ENCODE measurements around the gene TPST1.
"Not testable (repeated sequence)": the region's sequence is repeated elsewhere in the genome, so short reads cannot be mapped to it uniquely, and the experiment has no call there.

Gene TPST1

GRCh38 chr7:66221442-66221841 is 16.3 kb downstream of the TPST1 start:
- Histone ChIP-seq H3K27me3 (ENCODE audit: control insufficient read depth in 1 of 2, insufficient read depth in 1 of 2, low read length in 2 of 2) (no peaks in the 10 kb centered on the region), H3K27ac (ENCODE audit: low read length, poor library complexity, severe bottlenecking) (no peak overlapping the region), H4K91ac (ENCODE audit: low read length) (no peak overlapping the region), H3K4me1 (ENCODE audit: control insufficient read depth, insufficient read depth, low read depth, low read length) (peaks cover 6% of the 10 kb centered on the region), H2AFZ (ENCODE audit: low read depth, low read length) (no peak overlapping the region), H4K8ac (ENCODE audit: low read length) (no peak overlapping the region), H3K9ac (ENCODE audit: low read length) (peak overlapping the region; percentile 43), H2BK5ac (ENCODE audit: low read depth, low read length, poor library complexity, severe bottlenecking) (no peak overlapping the region), H3K9me3 (ENCODE audit: control insufficient read depth, low read length) (no peaks in the 10 kb centered on the region), H3K79me1 (replicated peaks; ENCODE audit: low read length, poor library complexity, severe bottlenecking) (peaks cover 7% of the 10 kb centered on the region), H3K4ac (ENCODE audit: low read depth in 1 of 2, low read length in 2 of 2) (no peak overlapping the region), H3K36me3 (ENCODE audit: control insufficient read depth in 1 of 2, insufficient read depth in 2 of 2, low read depth in 1 of 2, low read length in 2 of 2) (peaks cover 0 to 9% of the 10 kb centered on the region in 2 experiments), H2BK12ac (ENCODE audit: low read length in 2 of 2) (no peak overlapping the region), H2AK5ac (ENCODE audit: low read length, severe bottlenecking) (no peak overlapping the region), H2BK15ac (ENCODE audit: low read depth, poor library complexity, severe bottlenecking) (no peak overlapping the region), H3K14ac (ENCODE audit: low read length in 2 of 2) (no peak overlapping the region), H2BK120ac (ENCODE audit: low read depth, low read length) (no peak overlapping the region), H3K18ac (ENCODE audit: low read depth in 1 of 2, low read length in 2 of 2) (no peak overlapping the region), H3K23ac (ENCODE audit: low read length in 2 of 2) (no peak overlapping the region), H3K4me3 (ENCODE audit: insufficient read depth in 1 of 2, low read depth in 1 of 2, low read length in 2 of 2) (no peak overlapping the region), H3K4me2 (ENCODE audit: low read length, poor library complexity, severe bottlenecking) (no peak overlapping the region)
- no peak for DNase-seq
- 97% methylated on average over 3 of the region's 3 CpGs for WGBS

- H3K4ac ChIP-seq (ENCODE audit: low read depth in 1 of 2, low read length in 2 of 2), result no peak overlapping the region
- peaks cover 3% of the 10 kb centered on the region for H3K4me1 ChIP-seq (ENCODE audit: control insufficient read depth, insufficient read depth, low read depth, low read length)
- no peaks in the 10 kb centered on the region for H3K27me3 ChIP-seq (ENCODE audit: control insufficient read depth in 1 of 2, insufficient read depth in 1 of 2, low read length in 2 of 2)
- H2BK12ac ChIP-seq (ENCODE audit: low read length in 2 of 2), result no peak overlapping the region
- no peak overlapping the region for H4K8ac ChIP-seq (ENCODE audit: low read length)
- no peak overlapping the region for H3K18ac ChIP-seq (ENCODE audit: low read depth in 1 of 2, low read length in 2 of 2)
- H2AK5ac ChIP-seq (ENCODE audit: low read length, severe bottlenecking), result no peak overlapping the region
- no peak overlapping the region for H2BK5ac ChIP-seq (ENCODE audit: low read depth, low read length, poor library complexity, severe bottlenecking)
- H2AFZ ChIP-seq (ENCODE audit: low read depth, low read length), result no peak overlapping the region
- H3K23ac ChIP-seq (ENCODE audit: low read length in 2 of 2), result no peak overlapping the region
- H3K4me2 ChIP-seq (ENCODE audit: low read length, poor library complexity, severe bottlenecking), result no peak overlapping the region
- H3K9me3 ChIP-seq (ENCODE audit: control insufficient read depth, low read length), result no peaks in the 10 kb centered on the region
- DNase-seq, result no peak
- H3K79me1 ChIP-seq (replicated peaks; ENCODE audit: low read length, poor library complexity, severe bottlenecking), result peaks cover 15% of the 10 kb centered on the region
- H3K36me3 ChIP-seq (ENCODE audit: control insufficient read depth in 1 of 2, insufficient read depth in 2 of 2, low read depth in 1 of 2, low read length in 2 of 2), result peaks cover 7 to 8% of the 10 kb centered on the region in 2 experiments
- H3K27ac ChIP-seq (ENCODE audit: low read length, poor library complexity, severe bottlenecking), result no peak overlapping the region
- no peak overlapping the region for H2BK15ac ChIP-seq (ENCODE audit: low read depth, poor library complexity, severe bottlenecking)
- no peak overlapping the region for H3K9ac ChIP-seq (ENCODE audit: low read length)
- WGBS, result no CpG with 5 or more reads among the region's 1 CpG
- no peak overlapping the region for H4K91ac ChIP-seq (ENCODE audit: low read length)
- no peak overlapping the region for H2BK120ac ChIP-seq (ENCODE audit: low read depth, low read length)
- no peak overlapping the region for H3K14ac ChIP-seq (ENCODE audit: low read length in 2 of 2)
- H3K4me3 ChIP-seq (ENCODE audit: insufficient read depth in 1 of 2, low read depth in 1 of 2, low read length in 2 of 2), result no peak overlapping the region
Observed at GRCh38 chr7:66227808-66228207, 22.7 kb downstream of the TPST1 start.

DNA sequence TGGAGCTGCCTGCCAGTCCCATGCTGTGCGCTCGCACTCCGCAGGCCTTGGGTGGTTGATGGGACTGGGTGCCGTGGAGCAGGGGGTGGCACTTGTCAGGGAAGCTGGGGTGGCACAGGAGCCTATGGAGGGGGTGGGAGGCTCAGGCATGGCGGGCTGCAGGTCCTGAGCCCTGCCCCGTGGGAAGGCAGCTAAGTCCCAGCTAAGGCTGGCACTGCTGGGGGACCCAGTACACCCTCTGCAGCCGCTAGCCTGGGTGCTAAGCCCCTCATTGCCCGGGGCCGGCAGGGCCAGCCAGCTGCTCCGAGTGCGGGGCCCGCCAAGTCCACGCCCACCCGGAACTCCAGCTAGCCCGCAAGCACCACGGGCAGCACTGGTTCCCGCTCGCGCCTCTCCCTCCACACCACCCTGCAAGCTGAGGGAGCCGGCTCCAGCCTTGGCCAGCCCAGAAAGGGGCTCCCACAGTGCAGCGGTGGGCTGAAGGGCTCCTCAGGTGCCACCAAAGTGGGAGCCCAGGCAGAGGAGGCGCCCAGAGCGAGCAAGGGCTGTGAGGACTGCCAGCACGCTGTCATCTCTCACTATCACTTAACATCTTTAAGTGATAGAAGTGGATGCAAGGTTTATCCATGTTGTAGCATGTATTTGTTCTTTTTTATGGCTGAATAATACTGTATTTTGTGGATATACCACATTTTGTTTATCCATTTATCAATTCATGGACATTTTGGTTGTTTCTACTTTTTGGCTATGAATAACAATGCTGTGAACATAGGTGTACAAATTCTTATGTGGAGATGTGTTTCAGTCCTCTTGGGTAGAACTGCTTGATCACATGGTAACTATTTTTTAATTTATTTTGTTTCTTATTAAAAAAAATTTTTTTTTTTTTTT is 26.4 kb downstream of the TPST1 start:
- not testable (repeated sequence) for H3K4ac ChIP-seq (ENCODE audit: low read depth in 1 of 2, low read length in 2 of 2); H2BK120ac ChIP-seq (ENCODE audit: low read depth, low read length); H3K14ac ChIP-seq (ENCODE audit: low read length in 2 of 2); H2AFZ ChIP-seq (ENCODE audit: low read depth, low read length); H3K4me3 ChIP-seq (ENCODE audit: insufficient read depth in 1 of 2, low read depth in 1 of 2, low read length in 2 of 2); H2BK12ac ChIP-seq (ENCODE audit: low read length in 2 of 2); DNase-seq; H3K36me3 ChIP-seq (ENCODE audit: control insufficient read depth in 1 of 2, insufficient read depth in 2 of 2, low read depth in 1 of 2, low read length in 2 of 2); H3K23ac ChIP-seq (ENCODE audit: low read length in 2 of 2); H3K9me3 ChIP-seq (ENCODE audit: control insufficient read depth, low read length); H2BK5ac ChIP-seq (ENCODE audit: low read depth, low read length, poor library complexity, severe bottlenecking); H3K4me1 ChIP-seq (ENCODE audit: control insufficient read depth, insufficient read depth, low read depth, low read length); H4K8ac ChIP-seq (ENCODE audit: low read length); H3K4me2 ChIP-seq (ENCODE audit: low read length, poor library complexity, severe bottlenecking); H3K18ac ChIP-seq (ENCODE audit: low read depth in 1 of 2, low read length in 2 of 2); H3K27ac ChIP-seq (ENCODE audit: low read length, poor library complexity, severe bottlenecking); H3K9ac ChIP-seq (ENCODE audit: low read length); H2BK15ac ChIP-seq (ENCODE audit: low read depth, poor library complexity, severe bottlenecking); H2AK5ac ChIP-seq (ENCODE audit: low read length, severe bottlenecking); H3K27me3 ChIP-seq (ENCODE audit: control insufficient read depth in 1 of 2, insufficient read depth in 1 of 2, low read length in 2 of 2)
- H4K91ac ChIP-seq (ENCODE audit: low read length), result peak overlapping the region; percentile 18
- peaks cover 14% of the 10 kb centered on the region for H3K79me1 ChIP-seq (replicated peaks; ENCODE audit: low read length, poor library complexity, severe bottlenecking)
- 98% methylated on average over 18 of the region's 24 CpGs for WGBS

- Histone ChIP-seq H2AK5ac (ENCODE audit: low read length, severe bottlenecking) (no peak overlapping the region), H3K23ac (ENCODE audit: low read length in 2 of 2) (no peak overlapping the region), H3K36me3 (ENCODE audit: control insufficient read depth in 1 of 2, insufficient read depth in 2 of 2, low read depth in 1 of 2, low read length in 2 of 2) (peaks cover 7 to 10% of the 10 kb centered on the region in 2 experiments), H2BK15ac (ENCODE audit: low read depth, poor library complexity, severe bottlenecking) (no peak overlapping the region), H3K4me1 (ENCODE audit: control insufficient read depth, insufficient read depth, low read depth, low read length) (peaks cover 6% of the 10 kb centered on the region), H3K79me1 (replicated peaks; ENCODE audit: low read length, poor library complexity, severe bottlenecking) (peaks cover 9% of the 10 kb centered on the region), H2AFZ (ENCODE audit: low read depth, low read length) (no peak overlapping the region), H4K91ac (ENCODE audit: low read length) (no peak overlapping the region), H2BK120ac (ENCODE audit: low read depth, low read length) (no peak overlapping the region), H2BK12ac (ENCODE audit: low read length in 2 of 2) (no peak overlapping the region), H3K18ac (ENCODE audit: low read depth in 1 of 2, low read length in 2 of 2) (no peak overlapping the region), H3K4me2 (ENCODE audit: low read length, poor library complexity, severe bottlenecking) (no peak overlapping the region), H3K14ac (ENCODE audit: low read length in 2 of 2) (no peak overlapping the region), H2BK5ac (ENCODE audit: low read depth, low read length, poor library complexity, severe bottlenecking) (no peak overlapping the region), H4K8ac (ENCODE audit: low read length) (no peak overlapping the region), H3K4ac (ENCODE audit: low read depth in 1 of 2, low read length in 2 of 2) (no peak overlapping the region), H3K27me3 (ENCODE audit: control insufficient read depth in 1 of 2, insufficient read depth in 1 of 2, low read length in 2 of 2) (no peaks in the 10 kb centered on the region), H3K4me3 (ENCODE audit: insufficient read depth in 1 of 2, low read depth in 1 of 2, low read length in 2 of 2) (no peak overlapping the region), H3K27ac (ENCODE audit: low read length, poor library complexity, severe bottlenecking) (no peak overlapping the region), H3K9me3 (ENCODE audit: control insufficient read depth, low read length) (no peaks in the 10 kb centered on the region), H3K9ac (ENCODE audit: low read length) (no peak overlapping the region)
- no peak for DNase-seq
- WGBS, result 93% methylated on average over 5 of the region's 5 CpGs
Observed at GRCh38 chr7:66233638-66234037, 28.5 kb downstream of the TPST1 start.
